GM21737 (cell line): ENCODE measurements around the gene SHFL.

Experiments
- ATAC-seq: cut with Tn5 transposase; IDR thresholded peaks from one replicate; pipeline ENCODE4 v1.9.1; 2021; ENCODE audit warnings: mild to moderate bottlenecking, moderate library complexity; ENCODE audit not compliant: unreplicated experiment

Gene SHFL

DNA sequence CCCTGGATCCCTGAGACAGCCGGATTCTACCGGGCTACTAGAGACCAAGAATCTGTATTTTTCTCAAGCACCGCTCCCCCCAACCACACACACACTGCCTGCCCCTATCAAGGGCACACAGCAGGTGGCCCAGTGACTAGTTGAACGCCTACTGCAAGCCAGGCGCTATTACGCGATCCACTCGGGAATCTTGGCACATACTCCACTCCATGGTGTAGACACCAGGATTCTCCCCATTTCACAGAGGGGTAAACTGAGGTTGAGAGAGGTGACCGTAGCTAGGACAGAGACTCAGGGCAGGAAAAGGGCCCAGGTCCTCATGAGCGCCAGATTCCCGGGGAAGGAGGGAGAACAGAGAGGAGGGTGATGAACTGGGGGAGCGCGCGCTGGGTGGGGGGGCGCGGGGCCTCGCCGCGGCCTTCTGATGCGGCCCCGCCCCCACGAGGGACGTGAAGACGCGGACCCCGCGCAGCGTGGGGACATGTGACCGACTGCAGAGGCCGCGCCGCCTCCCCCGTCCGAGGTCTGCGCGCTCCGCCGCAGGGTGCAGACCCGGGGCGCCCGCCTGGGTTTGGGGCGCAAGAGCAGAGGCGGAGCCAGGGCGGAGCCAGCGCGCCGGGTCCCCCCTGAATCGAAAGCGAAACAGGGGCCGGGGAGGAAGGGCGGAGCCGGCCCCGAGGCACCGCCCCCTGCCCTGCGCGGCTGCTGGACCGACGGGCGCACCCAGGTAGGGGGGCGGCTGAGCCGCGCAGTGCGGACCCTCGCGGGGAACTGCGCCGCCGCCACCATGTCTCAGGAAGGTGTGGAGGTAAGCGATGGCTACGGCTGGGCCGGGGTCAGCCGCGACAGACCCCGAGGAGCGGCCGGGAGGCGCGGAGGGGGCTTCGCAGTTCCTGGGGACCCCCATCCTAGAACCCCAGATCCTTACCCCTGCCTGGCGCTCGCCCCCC is at the start of gene SHFL:
TSS of gene SHFL (plus strand) at position 677 of the 950 bp plus-strand sequence. CDS start at position 788, 111 bp downstream.
- ATAC-seq = peak; percentile 78

GRCh38 chr19:10036601-10037071 is 49.5 kb upstream of the SHFL start:
- no peak for ATAC-seq

- no peak for ATAC-seq
Measured at GRCh38 chr19:10037367-10037766, 48.8 kb upstream of the SHFL start.

- ATAC-seq = no peak
Measured at GRCh38 chr19:10037809-10038208, 48.3 kb upstream of the SHFL start.

DNA sequence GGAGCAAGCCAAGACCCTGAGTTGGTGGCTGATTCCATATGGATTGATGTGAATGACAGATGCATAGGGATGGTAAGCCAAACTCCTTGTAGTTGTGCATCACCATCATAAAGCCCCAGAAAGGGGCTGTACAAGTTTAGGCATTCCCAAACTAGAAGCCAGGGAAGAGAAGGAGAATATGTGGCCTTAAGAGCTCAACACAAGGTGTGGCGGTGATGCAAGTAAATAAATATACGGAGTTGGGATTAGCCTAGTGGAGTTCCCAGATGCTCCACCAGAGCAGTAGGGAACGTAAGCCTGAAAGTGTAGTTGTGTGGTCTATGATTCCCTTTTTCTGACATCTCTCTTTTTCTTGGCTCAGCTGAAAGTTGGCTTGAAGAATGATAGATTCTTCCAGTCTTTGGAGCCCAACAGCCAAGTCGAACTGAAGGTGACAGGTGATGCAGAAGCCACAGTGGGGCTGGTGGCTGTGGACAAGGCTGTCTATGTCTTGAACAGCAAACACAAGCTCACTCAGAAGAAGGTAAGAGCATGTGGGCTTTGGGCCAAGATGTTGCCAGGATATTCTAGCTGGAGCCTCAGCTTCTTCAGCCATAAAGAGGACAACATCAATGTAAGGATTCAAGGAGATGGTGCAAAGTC is 42.7 kb upstream of the SHFL start:
- no peak for ATAC-seq

GRCh38 chr19:10044390-10044789 is 41.7 kb upstream of the SHFL start:
- ATAC-seq = no peak

DNA sequence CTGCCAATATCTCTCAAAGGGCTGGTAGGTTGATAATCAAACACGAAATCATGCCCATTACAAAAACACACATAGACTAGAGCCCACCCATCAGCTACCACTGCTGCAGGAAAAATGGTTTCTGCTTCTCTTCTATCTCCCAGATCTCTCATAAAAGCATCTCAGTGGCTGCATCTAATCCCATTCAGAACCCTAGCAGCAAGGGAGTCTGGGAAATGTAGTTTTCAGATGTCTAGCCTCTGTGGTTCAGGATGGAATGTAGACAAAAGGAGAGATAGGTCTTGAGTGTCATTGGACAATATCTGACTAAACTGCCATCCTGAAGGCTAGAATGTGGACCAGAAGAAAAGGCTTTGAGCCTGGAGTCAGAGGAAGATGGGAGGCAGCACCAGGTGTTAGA is 40.7 kb upstream of the SHFL start:
- no peak for ATAC-seq

- no peak for ATAC-seq
Measured at GRCh38 chr19:10049626-10050025, 36.5 kb upstream of the SHFL start.

- ATAC-seq = no peak
Measured at GRCh38 chr19:10052602-10053360, 33.3 kb upstream of the SHFL start.

- ATAC-seq = no peak
Measured at GRCh38 chr19:10061717-10062310, 24.3 kb upstream of the SHFL start.

- no peak for ATAC-seq
Measured at GRCh38 chr19:10068205-10068604, 17.9 kb upstream of the SHFL start.

DNA sequence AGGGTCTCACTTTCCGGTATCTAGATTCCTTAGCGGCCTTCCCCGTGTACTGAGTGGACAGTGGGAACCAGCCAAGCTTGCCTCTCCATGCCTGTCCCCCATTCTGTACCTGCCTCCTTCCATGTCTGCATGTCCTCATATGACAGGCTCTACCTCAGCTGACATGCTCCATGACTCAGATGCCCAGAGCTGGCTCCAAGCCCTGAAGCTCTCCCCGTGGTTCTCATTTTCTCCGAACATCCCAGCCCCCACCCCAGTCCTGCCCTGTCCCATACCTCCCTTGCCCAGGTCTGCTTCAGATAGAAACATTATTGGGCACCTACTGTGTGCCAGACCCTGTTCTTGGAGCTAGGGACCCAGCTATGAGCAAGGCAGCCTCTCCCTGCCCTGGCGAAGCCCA is 17.1 kb upstream of the SHFL start:
- no peak for ATAC-seq

DNA sequence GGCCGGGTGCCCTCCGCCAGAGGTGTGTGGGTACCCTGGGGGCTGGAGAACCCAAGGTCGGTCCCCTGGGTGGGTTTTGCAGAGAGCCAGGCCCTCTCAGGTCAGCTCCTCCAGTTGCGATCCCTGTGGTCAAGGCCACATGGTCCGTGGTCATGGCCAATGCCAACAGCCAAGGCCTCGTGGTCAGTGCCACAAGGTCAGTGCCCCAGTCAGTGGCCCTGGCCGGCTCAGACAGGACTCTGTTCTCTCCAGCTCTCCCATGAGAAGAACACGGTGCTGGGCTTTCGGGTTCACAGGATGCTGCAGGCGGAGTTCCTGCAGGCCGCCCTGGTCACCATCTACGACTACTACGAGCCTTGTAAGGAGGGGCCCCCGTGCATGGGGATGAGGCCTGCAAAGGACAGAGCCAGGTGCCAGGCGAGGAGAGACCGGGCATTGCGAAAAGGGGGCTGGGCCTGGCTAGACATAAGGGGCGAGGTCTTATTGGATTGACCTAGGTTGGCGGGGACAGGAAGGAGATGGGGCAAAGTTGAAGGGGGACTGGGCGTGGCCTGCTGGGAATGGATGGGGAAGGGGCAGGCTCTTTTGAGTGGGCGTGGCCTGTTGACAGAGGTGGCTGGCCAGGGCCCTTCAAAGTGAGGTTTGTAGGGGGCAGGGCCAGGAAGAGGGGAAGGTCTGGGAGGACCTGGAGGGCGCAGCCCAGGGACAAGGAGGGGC is 15.2 kb upstream of the SHFL start:
- no peak for ATAC-seq

GRCh38 chr19:10074153-10074552 is 12.0 kb upstream of the SHFL start:
- no peak for ATAC-seq

GRCh38 chr19:10076535-10076934 is 9.6 kb upstream of the SHFL start:
- no peak for ATAC-seq

- no peak for ATAC-seq
Measured at GRCh38 chr19:10078329-10078728, 7.8 kb upstream of the SHFL start.

DNA sequence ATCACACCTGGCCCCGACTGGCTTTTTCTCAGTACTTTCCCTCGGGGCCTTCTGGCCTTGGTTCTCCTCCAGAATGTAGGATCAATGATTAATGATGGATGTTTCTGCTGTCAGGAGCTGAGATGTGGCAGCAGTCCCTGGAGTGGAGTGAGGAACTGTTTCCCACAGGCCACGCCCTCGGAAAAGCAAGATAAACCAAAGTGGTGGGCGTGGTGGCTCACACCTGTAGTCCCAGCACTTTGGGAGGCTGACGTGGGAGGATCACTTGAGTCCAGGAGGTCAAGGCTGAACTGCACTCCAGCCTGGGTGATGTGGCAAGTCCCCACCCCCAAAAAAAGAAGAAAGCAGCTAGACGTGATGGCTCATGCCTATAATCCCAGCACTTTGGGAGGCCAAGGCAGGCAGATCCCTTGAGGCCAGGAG is 7.1 kb upstream of the SHFL start:
- ATAC-seq = no peak

DNA sequence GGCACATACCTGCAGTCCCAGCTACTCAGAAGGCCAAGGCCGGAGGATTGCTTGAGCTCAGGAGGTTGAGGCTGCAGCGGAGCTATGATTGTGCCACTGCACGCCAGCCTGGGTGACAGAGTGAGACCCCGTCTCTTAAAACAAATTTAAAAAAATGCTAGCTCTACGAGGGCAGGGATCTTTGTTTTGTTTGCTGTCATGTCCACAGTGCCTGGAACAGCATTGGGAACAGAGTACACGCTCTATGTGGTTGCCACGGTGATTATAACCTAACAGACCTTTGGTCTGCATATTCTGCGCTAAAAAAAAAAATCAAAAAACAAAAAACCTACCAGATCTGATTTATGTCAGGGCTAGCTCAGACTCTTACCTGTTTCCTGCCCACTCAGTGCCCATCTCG is 2.2 kb upstream of the SHFL start:
- no peak for ATAC-seq

- no peak for ATAC-seq
Measured at GRCh38 chr19:10084803-10085202, 1.3 kb upstream of the SHFL start.

DNA sequence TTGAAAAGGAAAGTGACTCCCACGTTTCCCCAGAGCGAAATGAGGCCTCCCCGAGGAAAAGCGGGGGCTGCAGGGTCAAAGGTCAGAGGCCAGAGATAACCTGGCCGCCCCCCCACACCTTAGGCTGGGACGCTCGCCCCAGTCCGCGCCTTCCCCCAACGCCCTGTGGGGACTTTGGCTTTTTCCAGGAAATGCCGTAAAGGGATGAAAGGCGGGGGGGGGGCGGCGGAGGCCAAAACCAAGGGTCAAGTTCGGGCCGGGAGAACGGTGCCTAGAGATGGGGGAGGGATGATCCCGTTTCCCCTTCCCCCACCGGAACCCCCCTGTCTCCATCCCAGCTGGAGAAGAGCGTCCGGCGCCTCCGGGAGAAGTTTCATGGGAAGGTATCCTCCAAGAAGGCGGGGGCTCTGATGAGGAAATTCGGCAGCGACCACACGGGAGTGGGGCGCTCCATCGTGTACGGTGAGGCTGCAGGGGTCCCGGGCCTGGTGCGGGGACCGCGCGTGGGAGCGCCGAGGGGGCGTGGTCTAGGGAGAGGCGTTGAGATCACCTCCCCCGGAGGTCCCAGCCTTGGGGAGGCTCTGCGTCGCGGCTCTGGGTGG is 575 bp downstream of the SHFL start:
- no peak for ATAC-seq
